ENCODE results near the gene SFRP2. TPM values are rescaled to one million over a fixed set of nuclear protein-coding genes. Genes with fewer than 3 reads are reported as not detected.

Gene SFRP2
- total RNA-seq, 2 experiments from 2014 or later: not detected

GRCh38 chr4:153745651-153746050 lies 43.2 kb downstream of the SFRP2 start:
- Histone ChIP-seq H4K20me1 (ENCODE audit: insufficient read depth, low read length) (no peaks in the 10 kb centered on the region), H3K4me2 (ENCODE audit: low read length) (no peak overlapping the region), H3K36me3 (ENCODE audit: insufficient read depth, low read length) (no peaks in the 10 kb centered on the region), H3K4me1 (ENCODE audit: insufficient read depth, low read length, poor library complexity, severe bottlenecking) (no peaks in the 10 kb centered on the region), H3K9me3 (ENCODE audit: low read length) (no peaks in the 10 kb centered on the region), H3K27ac (ENCODE audit: low read depth, low read length, poor library complexity, severe bottlenecking) (no peak overlapping the region), H3K79me2 (ENCODE audit: insufficient read depth, low read depth, low read length) (no peaks in the 10 kb centered on the region), H2AFZ (ENCODE audit: low read length) (no peak overlapping the region), H3K4me3 (ENCODE audit: low read depth, low read length, poor library complexity, severe bottlenecking) (no peak overlapping the region), H3K9me2 (ENCODE audit: insufficient read depth, low read length) (no peaks in the 10 kb centered on the region)
- POLR2A ChIA-PET: no interaction called here
- no peak for TF ChIP-seq CTCF (conservative IDR thresholded peaks at IDR 0.05; ENCODE audit: low read length)
- TF ChIP-seq EZH2phosphoT487 (IDR thresholded peaks at IDR 0.05; ENCODE audit: borderline replicate concordance, low read depth, low read length): no peak
- intact Hi-C loops (cut with micrococcal nuclease; ENCODE audit: unreplicated experiment): no loop called here
- CTCF ChIA-PET (ENCODE audit: unreplicated experiment): no interaction called here
- DNase-seq (ENCODE audit: low spot score): no peak
- no TSS peak for BruUV-seq (replicated peaks)

GRCh38 chr4:153741541-153741940 lies 47.3 kb downstream of the SFRP2 start:
- H2AFZ ChIP-seq (ENCODE audit: low read length): no peak overlapping the region
- no peaks in the 10 kb centered on the region for H3K36me3 ChIP-seq (ENCODE audit: insufficient read depth, low read length)
- POLR2A ChIA-PET: interaction anchor here (0.6 to 2.2 kb wide), 5 partner anchors 9 to 332 kb away, joined by 3 to 13 read pairs (median 3); no protein-coding TSS in a partner anchor
- no peaks in the 10 kb centered on the region for H3K4me1 ChIP-seq (ENCODE audit: insufficient read depth, low read length, poor library complexity, severe bottlenecking)
- intact Hi-C loops (cut with micrococcal nuclease; ENCODE audit: unreplicated experiment): no loop called here
- no peak for DNase-seq (ENCODE audit: low spot score)
- H3K4me3 ChIP-seq (ENCODE audit: low read depth, low read length, poor library complexity, severe bottlenecking): no peak overlapping the region
- BruUV-seq (replicated peaks): no TSS peak
- H3K4me2 ChIP-seq (ENCODE audit: low read length): no peak overlapping the region
- no peaks in the 10 kb centered on the region for H3K9me3 ChIP-seq (ENCODE audit: low read length)
- no peak for TF ChIP-seq CTCF (conservative IDR thresholded peaks at IDR 0.05; ENCODE audit: low read length)
- no peak for TF ChIP-seq EZH2phosphoT487 (IDR thresholded peaks at IDR 0.05; ENCODE audit: borderline replicate concordance, low read depth, low read length)
- H4K20me1 ChIP-seq (ENCODE audit: insufficient read depth, low read length): no peaks in the 10 kb centered on the region
- no peak overlapping the region for H3K27ac ChIP-seq (ENCODE audit: low read depth, low read length, poor library complexity, severe bottlenecking)
- CTCF ChIA-PET (ENCODE audit: unreplicated experiment): interaction anchor here (0.6 kb wide), 1 partner anchor 368 kb away, joined by 4 read pairs; no protein-coding TSS in a partner anchor
- no peaks in the 10 kb centered on the region for H3K79me2 ChIP-seq (ENCODE audit: insufficient read depth, low read depth, low read length)
- no peaks in the 10 kb centered on the region for H3K9me2 ChIP-seq (ENCODE audit: insufficient read depth, low read length)

GRCh38 chr4:153735906-153736461 lies 52.9 kb downstream of the SFRP2 start:
- H3K9me3 ChIP-seq (ENCODE audit: low read length): no peaks in the 10 kb centered on the region
- no peaks in the 10 kb centered on the region for H3K79me2 ChIP-seq (ENCODE audit: insufficient read depth, low read depth, low read length)
- no peak overlapping the region for H3K4me2 ChIP-seq (ENCODE audit: low read length)
- no peak for TF ChIP-seq EZH2phosphoT487 (IDR thresholded peaks at IDR 0.05; ENCODE audit: borderline replicate concordance, low read depth, low read length)
- H4K20me1 ChIP-seq (ENCODE audit: insufficient read depth, low read length): no peaks in the 10 kb centered on the region
- H3K4me3 ChIP-seq (ENCODE audit: low read depth, low read length, poor library complexity, severe bottlenecking): no peak overlapping the region
- ChIA-PET POLR2A (no interaction called here), CTCF (ENCODE audit: unreplicated experiment) (no interaction called here)
- no peaks in the 10 kb centered on the region for H3K36me3 ChIP-seq (ENCODE audit: insufficient read depth, low read length)
- DNase-seq (ENCODE audit: low spot score): no peak
- H3K9me2 ChIP-seq (ENCODE audit: insufficient read depth, low read length): no peaks in the 10 kb centered on the region
- no peak overlapping the region for H2AFZ ChIP-seq (ENCODE audit: low read length)
- intact Hi-C loops (cut with micrococcal nuclease; ENCODE audit: unreplicated experiment): no loop called here
- no peaks in the 10 kb centered on the region for H3K4me1 ChIP-seq (ENCODE audit: insufficient read depth, low read length, poor library complexity, severe bottlenecking)
- BruUV-seq (replicated peaks): no TSS peak
- H3K27ac ChIP-seq (ENCODE audit: low read depth, low read length, poor library complexity, severe bottlenecking): no peak overlapping the region
